Adrenal gland (tissue), 12 donors: ENCODE measurements around the gene BCL6. TPM values are rescaled to one million over a fixed set of nuclear protein-coding genes. Genes with fewer than 3 reads are reported as not detected.

Source experiments
- DNase-seq, 7 donors: peaks; one replicate each; pipeline ENCODE4 v3.0.0-alpha.2; 2019 to 2020
- H3K27ac ChIP-seq, 5 donors: fragments of 200-600 bp; sonication (generic) in 4 of 5; 1 replicate in 3 of 5; 2 replicates in 2 of 5; pipeline versions ENCODE4 v1.5.1 to v1.8.0; 2016 to 2020; ENCODE audit warnings: mild to moderate bottlenecking in 1 of 5
- H3K27me3 ChIP-seq: fragments of 200-600 bp; 2 replicates; pipeline ENCODE4 v1.8.0; 2021
- H3K36me3 ChIP-seq, 2 donors: fragments of 200-600 bp; replicated peaks in 1 of 2; 1 replicate in 1 of 2; 2 replicates in 1 of 2; pipeline versions ENCODE4 v1.5.1 to v1.8.0; 2018 to 2022
- H3K4me1 ChIP-seq, 2 donors: fragments of 200-600 bp; replicated peaks in 1 of 2; 1 replicate in 1 of 2; 2 replicates in 1 of 2; pipeline versions ENCODE4 v1.5.1 to v1.8.0; 2018 to 2021
- H3K4me3 ChIP-seq, 4 donors: fragments of 200-600 bp; sonication (generic) in 3 of 4; one replicate each; pipeline ENCODE4 v1.5.1; 2016 to 2018
- H3K9me3 ChIP-seq, 3 donors: fragments of 200-600 bp; sonication (generic) in 1 of 3; replicated peaks in 1 of 3; 1 replicate in 2 of 3; 2 replicates in 1 of 3; pipeline versions ENCODE4 v1.5.1 to v1.8.0; 2016 to 2021
- CTCF ChIP-seq, 6 experiments: fragments of 450-650 bp in 4 of 6; fragments of 200-600 bp in 2 of 6; sonication (generic) in 1 of 6; IDR thresholded peaks; 1 replicate in 5 of 6; 2 replicates in 1 of 6; pipeline versions ENCODE4 v1.5.1 to v1.8.0; 2016 to 2021; ENCODE audit warnings: antibody characterized with exemption in 6 of 6, mild to moderate bottlenecking in 2 of 6, moderate library complexity in 1 of 6
- POLR2A ChIP-seq, 2 donors: fragments of 450-650 bp; IDR thresholded peaks; one replicate each; pipeline ENCODE4 v1.6.1; 2017; ENCODE audit warnings: antibody characterized with exemption in 2 of 2, mild to moderate bottlenecking in 2 of 2, moderate library complexity in 1 of 2
- WGBS, 4 donors: extraction: QIAGEN DNeasy Blood & Tissue Kit in 2 of 4; methylation state at CpG; one replicate each; pipeline versions ENCODE4 v1.1.5 to v1.1.7; 2013 to 2017; 5-methylcytosine and 5-hydroxymethylcytosine counted together
- intact Hi-C, 2 donors: fragments of 100-400 bp; cut with DNase I; formaldehyde crosslinking; loops; one replicate each; pipeline versions ENCODE4 v1.14.1 to v1.15.0; 2022 to 2023
- polyA plus RNA-seq, 3 donors: library from polyadenylated mRNA; stranded (reverse); fragments of 200-250 nt in 2 of 3; fragments of 350-450 nt in 1 of 3; fragmentation: Illumina TruSeq in 1 of 3; extraction: RNeasy Lipid Tissue Mini Kit (QIAGEN cat#74804) in 1 of 3; gene quantifications; one replicate each; pipeline ENCODE4 v1.2.3, GENCODE V29; 2013 to 2014
- total RNA-seq, 9 donors: library from RNA; depleted of rRNA in 4 of 9; stranded (reverse); fragments of >200 nt in 4 of 9; fragments of 120-200 nt in 1 of 9; fragmentation: NEBNext Ultra II Directional in 1 of 9; extraction: Animal tissue kit (Norgen Biotek cat#: 25700) in 1 of 9; gene quantifications; one replicate each; pipeline versions ENCODE4 v1.1.0 to v1.2.4, GENCODE V29; 2013 to 2023
- donor health status: healthy with polysubstance abuse.
- donor health status: Bipolar disorder and iron deficiency.
- donor health status: DM: yes; HTN: yes; CAD: no.
- donor health status: DM: no; HTN: no; CAD: no.
- donor health status: DM: no; HTN: no; CAD: no.
- donor health status: DM: yes; HTN: yes; CAD: no.

The BCL6 gene
- total and polyA plus RNA-seq, 12 donors: 9.5 to 131 (median 79.8) TPM

- 63 to 69% (median 64%) methylated on average over 1 of the region's 1 CpG for WGBS, 4 donors
- no peak overlapping the region for H3K4me3 ChIP-seq
These were observed 30.3 kb upstream of the BCL6 start for GRCh38 chr3:187775549-187775948.

DNA sequence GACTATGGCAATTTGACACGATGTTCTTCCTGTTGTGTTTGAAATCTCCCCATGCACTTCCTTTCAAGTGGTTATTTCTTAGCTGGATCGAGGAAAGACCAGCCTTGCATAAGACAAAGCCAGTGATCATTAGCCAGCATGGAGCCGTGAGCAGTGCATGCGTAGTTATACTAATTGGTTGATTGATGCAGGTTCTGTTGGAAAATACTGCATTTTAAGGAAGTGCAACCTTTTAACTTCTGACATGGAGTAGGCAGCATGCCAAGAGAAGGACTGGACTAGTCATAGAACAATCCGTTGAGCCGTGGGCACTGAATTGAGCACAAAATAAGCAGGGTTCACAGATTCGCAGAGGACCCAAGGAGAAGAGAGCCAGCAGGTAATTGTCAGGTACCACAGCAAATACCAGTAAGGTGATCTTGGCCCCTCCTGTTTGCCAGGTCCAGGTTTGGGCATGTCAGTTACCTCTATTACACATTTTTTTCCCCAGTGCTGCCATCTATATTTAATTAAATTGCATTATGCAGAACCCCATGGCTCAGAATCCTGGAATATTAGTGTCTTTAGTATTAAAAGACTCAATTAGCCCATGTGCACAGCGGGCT is 29.0 kb upstream of the BCL6 start:
- intact Hi-C loops: no loop called here

More at GRCh38 chr3:187775549-187775948, 30.3 kb upstream of the BCL6 start:
- DNase-seq: no peak
- no peak overlapping the region for H3K27ac ChIP-seq
- intact Hi-C loops: no loop called here
- no peaks in the 10 kb centered on the region for H3K36me3 ChIP-seq
- no peaks in the 10 kb centered on the region for H3K27me3 ChIP-seq
- TF ChIP-seq POLR2A (IDR thresholded peaks at IDR 0.05) (no peak), CTCF (IDR thresholded peaks at IDR 0.05) (no peak)
- no peaks in the 10 kb centered on the region for H3K9me3 ChIP-seq
- no peaks in the 10 kb centered on the region for H3K4me1 ChIP-seq

DNA sequence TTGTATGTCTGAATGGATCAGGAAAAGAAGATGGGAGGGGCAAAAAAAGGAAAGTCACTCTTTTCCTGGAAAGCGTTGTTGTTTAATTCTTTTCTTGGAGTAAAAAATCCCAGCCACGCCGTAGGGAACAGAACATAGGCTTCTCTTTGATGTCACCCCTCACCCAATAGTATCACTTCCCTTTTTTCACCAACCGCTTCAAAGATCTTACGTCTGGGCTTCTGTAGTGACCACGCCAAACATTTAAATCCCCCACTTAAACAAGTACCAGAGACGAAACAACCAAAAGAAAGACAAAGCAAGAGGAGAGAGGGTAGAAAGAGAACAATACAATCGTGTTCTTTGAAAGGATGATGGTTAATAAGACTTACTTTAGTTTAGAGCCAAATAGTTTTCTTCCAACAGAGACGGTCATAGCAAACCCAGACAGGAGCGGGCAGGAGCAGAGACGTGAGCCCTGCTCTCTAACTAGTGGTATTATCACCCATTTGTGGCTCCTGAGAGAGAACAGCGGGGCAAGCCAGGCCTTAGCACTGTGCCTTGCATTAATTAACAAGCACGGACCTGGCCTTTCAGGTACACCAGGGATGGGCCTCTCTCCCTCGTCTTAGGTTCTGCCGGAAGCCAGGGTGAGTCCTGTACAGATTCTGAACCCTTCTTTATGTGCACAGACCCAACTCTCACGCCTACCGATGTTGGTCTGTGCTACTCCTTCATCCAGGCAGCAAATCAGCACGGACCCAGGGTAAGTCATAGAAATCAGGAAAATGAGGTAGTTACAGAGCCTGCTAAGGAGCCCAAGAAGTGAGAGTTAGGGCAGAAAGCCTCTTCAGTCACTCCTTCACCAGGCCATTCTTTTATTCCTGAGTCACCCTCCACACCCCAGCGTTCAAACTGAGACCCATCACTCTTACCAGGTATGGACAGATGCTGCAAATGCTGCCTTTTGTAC is 28.2 kb upstream of the BCL6 start:
- intact Hi-C loops: no loop called here
- H3K27me3 ChIP-seq: no peaks in the 10 kb centered on the region
- WGBS, 4 donors: 81 to 85% (median 84%) methylated on average over 19 of the region's 19 CpGs
- no peaks in the 10 kb centered on the region for H3K4me1 ChIP-seq
- TF ChIP-seq POLR2A (IDR thresholded peaks at IDR 0.05): no peak
- TF ChIP-seq CTCF (IDR thresholded peaks at IDR 0.05): no peak
- H3K4me3 ChIP-seq: no peak overlapping the region
- no peak for DNase-seq
- H3K27ac ChIP-seq: peak overlapping the region in 1 of 5 donors; percentile 66
- H3K36me3 ChIP-seq: no peaks in the 10 kb centered on the region
- no peaks in the 10 kb centered on the region for H3K9me3 ChIP-seq

More for the DNA sequence above, 29.0 kb upstream of the BCL6 start:
- Histone ChIP-seq H3K27me3 (no peaks in the 10 kb centered on the region), H3K4me3 (no peak overlapping the region), H3K36me3 (no peaks in the 10 kb centered on the region), H3K4me1 (no peaks in the 10 kb centered on the region), H3K9me3 (no peaks in the 10 kb centered on the region), H3K27ac (peak overlapping the region in 1 of 5 donors; percentile 66)
- peak in 6 of 7 donors; percentile 17 to 60 (median 46) for DNase-seq
- TF ChIP-seq CTCF (IDR thresholded peaks at IDR 0.05): no peak
- no peak for TF ChIP-seq POLR2A (IDR thresholded peaks at IDR 0.05)
- 67 to 83% (median 72%) methylated on average over 8 of the region's 8 CpGs for WGBS, 4 donors

- 86 to 96% (median 93%) methylated on average over 1 of the region's 1 CpG for whole genome bisulfite sequencing, 4 donors
- intact Hi-C loops: no loop called here
- Histone ChIP-seq H3K4me1 (no peaks in the 10 kb centered on the region), H3K9me3 (no peaks in the 10 kb centered on the region), H3K27me3 (no peaks in the 10 kb centered on the region), H3K4me3 (no peak overlapping the region), H3K36me3 (no peaks in the 10 kb centered on the region), H3K27ac (no peak overlapping the region)
- TF ChIP-seq POLR2A (IDR thresholded peaks at IDR 0.05) (no peak), CTCF (IDR thresholded peaks at IDR 0.05) (no peak)
- no peak for DNase-seq
These were observed 25.0 kb upstream of the BCL6 start for GRCh38 chr3:187770224-187770623.
